Hepatocyte (in vitro differentiated cells): ENCODE data around the gene COPS9. TPM values are rescaled to one million over a fixed set of nuclear protein-coding genes. Genes with fewer than 3 reads are reported as not detected.

Source experiments
- DNase-seq: peaks from one replicate; pipeline ENCODE4 v3.0.0-alpha.2; 2016; ENCODE audit warnings: low spot score
- H2AFZ ChIP-seq: fragments of 200-600 bp; sonication (generic); 2 replicates; pipeline ENCODE4 v1.6.0; 2016; ENCODE audit warnings: antibody characterized with exemption, mild to moderate bottlenecking
- H3K27ac ChIP-seq: fragments of 200-600 bp; sonication (generic); 2 replicates; pipeline ENCODE4 v1.5.1; 2016; ENCODE audit warnings: mild to moderate bottlenecking
- H3K27me3 ChIP-seq: fragments of 200-600 bp; sonication (generic); 2 replicates; pipeline ENCODE4 v1.6.1; 2016
- H3K36me3 ChIP-seq: fragments of 200-600 bp; sonication (generic); replicated peaks from 2 replicates; pipeline ENCODE4 v1.5.1; 2016; ENCODE audit warnings: low read depth; ENCODE audit not compliant: insufficient read depth
- H3K4me1 ChIP-seq: fragments of 200-600 bp; sonication (generic); 2 replicates; pipeline ENCODE4 v1.5.1; 2016; ENCODE audit warnings: mild to moderate bottlenecking, moderate library complexity; ENCODE audit not compliant: insufficient read depth
- H3K4me2 ChIP-seq: fragments of 200-600 bp; sonication (generic); 2 replicates; pipeline ENCODE4 v1.6.0; 2016
- H3K4me3 ChIP-seq: fragments of 200-600 bp; sonication (generic); 2 replicates; pipeline ENCODE4 v1.5.1; 2016; ENCODE audit warnings: mild to moderate bottlenecking
- H3K79me2 ChIP-seq: fragments of 200-600 bp; sonication (generic); 2 replicates; pipeline ENCODE4 v1.6.0; 2017; ENCODE audit warnings: mild to moderate bottlenecking
- H3K9me2 ChIP-seq: fragments of 200-600 bp; sonication (generic); replicated peaks from 2 replicates; pipeline ENCODE4 v1.6.0; 2017; ENCODE audit warnings: mild to moderate bottlenecking; ENCODE audit not compliant: insufficient read depth
- H3K9me3 ChIP-seq: fragments of 200-600 bp; sonication (generic); 2 replicates; pipeline ENCODE4 v1.5.1; 2016; ENCODE audit warnings: low read depth, mild to moderate bottlenecking
- H4K20me1 ChIP-seq: fragments of 200-600 bp; sonication (generic); 2 replicates; pipeline ENCODE4 v1.6.0; 2016; ENCODE audit warnings: mild to moderate bottlenecking; ENCODE audit not compliant: insufficient read depth, poor library complexity, severe bottlenecking
- EZH2 ChIP-seq: fragments of 200-600 bp; sonication (generic); IDR thresholded peaks from 2 replicates; pipeline ENCODE4 v1.6.1; 2016; ENCODE audit warnings: antibody characterized with exemption, mild to moderate bottlenecking, borderline replicate concordance
- EZH2phosphoT487 ChIP-seq: fragments of 200-600 bp; sonication (generic); IDR thresholded peaks from one replicate; pipeline ENCODE4 v1.6.1; 2018; ENCODE audit warnings: antibody characterized with exemption, mild to moderate bottlenecking, low read depth, moderate library complexity; ENCODE audit not compliant: unreplicated experiment, severe bottlenecking
- WGBS: methylation state at CpG from one replicate; pipeline ENCODE4 v1.1.6; 2016; ENCODE audit warnings: low lambda C conversion rate; ENCODE audit errors: missing lambda C conversion rate; 5-methylcytosine and 5-hydroxymethylcytosine counted together
- polyA plus RNA-seq: library from polyadenylated mRNA; unstranded; fragments of >200 nt; fragmentation: Nextera tagmentation; extraction: Ambion mirVana; gene quantifications from 2 replicates; pipeline ENCODE4 v1.2.1, GENCODE V29; 2016
- total RNA-seq: library from RNA; depleted of rRNA; stranded (reverse); fragments of >200 nt; gene quantifications from 2 replicates; pipeline ENCODE4 v1.2.3, GENCODE V29; 2014
- TF ChIP-seq, protein P1 (sequence below): fragments of 200-600 bp; sonication (generic); IDR thresholded peaks from 2 replicates; pipeline ENCODE4 v1.5.1; 2016; ENCODE audit warnings: antibody characterized with exemption, mild to moderate bottlenecking; ENCODE audit not compliant: poor library complexity

The COPS9 gene
- total and polyA plus RNA-seq, 2 experiments from 2014 or later, result 109 to 300 TPM

- H3K4me2 ChIP-seq, result no peak overlapping the region
- no peak for TF ChIP-seq EZH2
- TF ChIP-seq EZH2phosphoT487, result no peak
- TF ChIP-seq, protein P1, sequence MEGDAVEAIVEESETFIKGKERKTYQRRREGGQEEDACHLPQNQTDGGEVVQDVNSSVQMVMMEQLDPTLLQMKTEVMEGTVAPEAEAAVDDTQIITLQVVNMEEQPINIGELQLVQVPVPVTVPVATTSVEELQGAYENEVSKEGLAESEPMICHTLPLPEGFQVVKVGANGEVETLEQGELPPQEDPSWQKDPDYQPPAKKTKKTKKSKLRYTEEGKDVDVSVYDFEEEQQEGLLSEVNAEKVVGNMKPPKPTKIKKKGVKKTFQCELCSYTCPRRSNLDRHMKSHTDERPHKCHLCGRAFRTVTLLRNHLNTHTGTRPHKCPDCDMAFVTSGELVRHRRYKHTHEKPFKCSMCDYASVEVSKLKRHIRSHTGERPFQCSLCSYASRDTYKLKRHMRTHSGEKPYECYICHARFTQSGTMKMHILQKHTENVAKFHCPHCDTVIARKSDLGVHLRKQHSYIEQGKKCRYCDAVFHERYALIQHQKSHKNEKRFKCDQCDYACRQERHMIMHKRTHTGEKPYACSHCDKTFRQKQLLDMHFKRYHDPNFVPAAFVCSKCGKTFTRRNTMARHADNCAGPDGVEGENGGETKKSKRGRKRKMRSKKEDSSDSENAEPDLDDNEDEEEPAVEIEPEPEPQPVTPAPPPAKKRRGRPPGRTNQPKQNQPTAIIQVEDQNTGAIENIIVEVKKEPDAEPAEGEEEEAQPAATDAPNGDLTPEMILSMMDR, result no peak
- 20% methylated on average over 6 of the region's 6 CpGs for WGBS
- H2AFZ ChIP-seq, result no peak overlapping the region
- no peaks in the 10 kb centered on the region for H4K20me1 ChIP-seq
- H3K36me3 ChIP-seq, result no peaks in the 10 kb centered on the region
- no peaks in the 10 kb centered on the region for H3K9me3 ChIP-seq
- H3K27ac ChIP-seq, result no peak overlapping the region
- H3K4me3 ChIP-seq, result no peak overlapping the region
- no peaks in the 10 kb centered on the region for H3K79me2 ChIP-seq
- H3K27me3 ChIP-seq, result no peaks in the 10 kb centered on the region
- H3K4me1 ChIP-seq, result peaks cover 5% of the 10 kb centered on the region
- DNase-seq, result peak; percentile 32
- H3K9me2 ChIP-seq, result no peaks in the 10 kb centered on the region
Observed at GRCh38 chr2:240170354-240170735, 34.2 kb upstream of the COPS9 start.

GRCh38 chr2:240169486-240170353, 33.6 kb upstream of the COPS9 start:
- Histone ChIP-seq H3K9me3 (no peaks in the 10 kb centered on the region), H3K79me2 (no peaks in the 10 kb centered on the region), H4K20me1 (no peaks in the 10 kb centered on the region), H3K4me2 (no peak overlapping the region), H3K4me3 (no peak overlapping the region), H3K9me2 (no peaks in the 10 kb centered on the region), H3K27ac (no peak overlapping the region), H3K36me3 (no peaks in the 10 kb centered on the region), H3K27me3 (no peaks in the 10 kb centered on the region), H3K4me1 (peaks cover 5% of the 10 kb centered on the region), H2AFZ (no peak overlapping the region)
- no peak for DNase-seq
- 87% methylated on average over 12 of the region's 15 CpGs for WGBS
- TF ChIP-seq EZH2, result no peak

GRCh38 chr2:240168546-240169361, 32.6 kb upstream of the COPS9 start:
- no peak for DNase-seq
- Histone ChIP-seq H3K9me3 (no peaks in the 10 kb centered on the region), H2AFZ (no peak overlapping the region), H4K20me1 (no peaks in the 10 kb centered on the region), H3K36me3 (no peaks in the 10 kb centered on the region), H3K4me3 (no peak overlapping the region), H3K9me2 (no peaks in the 10 kb centered on the region), H3K4me1 (peaks cover 5% of the 10 kb centered on the region), H3K27me3 (no peaks in the 10 kb centered on the region), H3K4me2 (no peak overlapping the region), H3K79me2 (no peaks in the 10 kb centered on the region), H3K27ac (no peak overlapping the region)
- no peak for TF ChIP-seq EZH2phosphoT487
- TF ChIP-seq, protein P1, result no peak
- TF ChIP-seq EZH2, result no peak
- WGBS, result 91% methylated on average over 26 of the region's 26 CpGs

DNA sequence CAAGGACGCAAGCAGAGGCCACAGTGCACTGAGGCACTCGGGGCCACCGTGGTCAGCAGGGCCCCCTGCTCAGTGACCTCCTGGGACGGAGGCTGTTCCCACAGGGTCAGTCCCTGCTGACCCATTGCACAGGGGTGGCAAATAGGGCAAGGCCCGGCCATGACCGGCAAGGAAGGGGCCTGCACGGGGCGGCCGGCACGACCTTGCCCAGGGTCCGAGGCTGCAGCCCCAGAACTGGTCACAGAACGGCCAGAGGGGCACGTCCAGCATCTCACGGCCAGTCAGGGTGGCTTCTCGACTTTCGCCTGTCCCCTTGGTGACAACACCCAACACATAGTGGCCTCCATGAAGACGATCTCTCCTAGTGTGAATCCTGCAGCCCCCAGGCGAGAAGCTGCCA, 31.9 kb upstream of the COPS9 start:
- Histone ChIP-seq H3K4me1 (peaks cover 5% of the 10 kb centered on the region), H3K36me3 (no peaks in the 10 kb centered on the region), H3K79me2 (no peaks in the 10 kb centered on the region), H3K27ac (no peak overlapping the region), H3K4me3 (no peak overlapping the region), H3K9me3 (no peaks in the 10 kb centered on the region), H3K27me3 (no peaks in the 10 kb centered on the region), H3K4me2 (no peak overlapping the region), H2AFZ (no peak overlapping the region), H3K9me2 (no peaks in the 10 kb centered on the region), H4K20me1 (no peaks in the 10 kb centered on the region)
- 82% methylated on average over 17 of the region's 18 CpGs for WGBS
- no peak for DNase-seq
- TF ChIP-seq EZH2phosphoT487 (no peak), EZH2 (no peak)
- TF ChIP-seq, protein P1, result no peak
